ENCODE measurements around the gene DCAF12.

DCAF12 gene

GRCh38 chr9:34125681-34126206, 754 bp downstream of the DCAF12 start:
- DNase-seq (ENCODE audit: low read depth in 2 of 2): no peak

GRCh38 chr9:34124926-34125325, 1.6 kb downstream of the DCAF12 start:
- DNase-seq (ENCODE audit: low read depth in 2 of 2): no peak

DNA sequence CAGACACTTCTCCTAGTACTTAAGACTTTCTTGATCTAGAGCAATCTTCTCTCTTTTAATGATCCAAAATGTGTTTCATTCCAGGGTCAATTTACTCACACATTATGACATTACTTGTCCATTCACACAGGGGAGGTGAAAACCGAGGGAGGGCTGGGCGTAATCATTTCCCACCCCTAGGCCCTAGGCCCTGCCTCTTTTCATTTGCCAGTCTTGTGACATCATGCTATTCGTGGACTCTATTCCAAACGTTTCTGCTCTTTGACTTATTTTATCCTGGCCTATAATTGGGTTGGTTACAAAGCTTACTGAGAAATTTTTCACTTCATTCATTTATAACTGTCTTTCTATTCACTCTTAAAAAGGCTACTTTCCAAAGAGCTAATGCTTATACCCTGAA, 2.4 kb downstream of the DCAF12 start:
- DNase-seq (ENCODE audit: low read depth in 2 of 2): no peak

GRCh38 chr9:34123682-34124081, 2.8 kb downstream of the DCAF12 start:
- no peak for DNase-seq (ENCODE audit: low read depth in 2 of 2)

GRCh38 chr9:34121996-34122395, 4.5 kb downstream of the DCAF12 start:
- no peak for DNase-seq (ENCODE audit: low read depth in 2 of 2)

GRCh38 chr9:34119713-34120112, 6.8 kb downstream of the DCAF12 start:
- DNase-seq (ENCODE audit: low read depth in 2 of 2): no peak

- DNase-seq (ENCODE audit: low read depth in 2 of 2): no peak
Observed at GRCh38 chr9:34114436-34114835, 12.1 kb downstream of the DCAF12 start.

- DNase-seq (ENCODE audit: low read depth in 2 of 2): no peak
Observed at GRCh38 chr9:34106110-34106509, 20.4 kb downstream of the DCAF12 start.

DNA sequence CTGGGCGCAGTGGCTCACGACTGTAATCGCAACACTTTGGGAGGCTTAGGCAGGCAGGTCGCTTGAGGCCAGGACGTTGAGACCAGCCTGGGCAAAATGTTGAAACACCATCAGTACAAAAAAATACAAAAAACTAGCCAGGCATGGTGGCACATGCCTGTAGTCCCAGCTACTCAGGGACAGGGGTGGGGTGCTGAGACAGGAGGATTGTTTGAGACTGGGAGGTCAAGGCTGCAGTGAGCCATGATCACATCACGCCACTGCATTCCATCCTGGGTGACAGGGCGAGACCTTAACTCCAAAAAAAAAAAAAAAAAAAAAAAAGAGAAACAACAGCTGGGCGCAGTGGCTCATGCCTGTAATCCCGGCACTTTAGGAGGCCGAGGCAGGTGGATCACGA, 23.7 kb downstream of the DCAF12 start:
- DNase-seq (ENCODE audit: low read depth in 2 of 2): no peak

GRCh38 chr9:34098307-34098706, 28.2 kb downstream of the DCAF12 start:
- DNase-seq (ENCODE audit: low read depth in 2 of 2): no peak

DNA sequence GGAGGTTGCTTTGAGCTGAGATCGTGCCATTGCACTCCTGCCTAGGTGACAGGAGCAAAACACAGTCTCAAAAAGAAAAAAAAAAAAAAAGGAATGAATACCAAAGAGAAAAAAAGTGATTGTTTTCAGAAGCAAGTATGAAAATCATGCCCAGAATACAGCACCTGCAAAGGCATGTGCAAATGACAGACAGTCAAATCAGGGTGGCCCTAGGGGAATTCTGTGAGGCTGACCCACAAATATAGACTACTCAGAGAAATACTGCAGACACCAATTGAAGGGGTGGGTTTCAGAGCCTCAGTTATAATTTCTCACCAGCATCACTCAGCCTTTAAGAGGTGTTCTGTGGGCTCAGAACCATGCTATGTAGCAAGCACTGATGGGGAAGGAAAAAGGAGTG, 28.6 kb downstream of the DCAF12 start:
- no peak for DNase-seq (ENCODE audit: low read depth in 2 of 2)

DNA sequence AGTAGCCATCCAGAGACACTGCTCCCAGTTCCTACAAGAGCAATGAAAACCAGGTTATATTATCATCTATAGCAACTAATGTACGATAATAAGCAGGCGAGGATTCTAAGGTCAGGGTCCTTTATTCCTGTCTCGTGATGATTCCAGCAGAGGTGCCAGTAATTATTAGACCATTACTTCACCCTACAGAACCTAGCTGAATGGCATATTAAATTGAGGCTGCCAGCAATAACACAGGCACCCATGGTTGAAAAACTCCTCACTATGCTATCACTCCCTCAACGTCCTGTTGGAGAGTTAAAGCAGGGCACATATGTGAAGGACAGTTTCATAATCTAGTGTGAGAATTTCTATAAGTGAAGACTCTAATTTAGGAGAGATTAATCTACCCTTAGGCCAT, 29.7 kb downstream of the DCAF12 start:
- no peak for DNase-seq (ENCODE audit: low read depth in 2 of 2)

GRCh38 chr9:34093578-34093977, 32.9 kb downstream of the DCAF12 start:
- no peak for DNase-seq (ENCODE audit: low read depth in 2 of 2)

DNA sequence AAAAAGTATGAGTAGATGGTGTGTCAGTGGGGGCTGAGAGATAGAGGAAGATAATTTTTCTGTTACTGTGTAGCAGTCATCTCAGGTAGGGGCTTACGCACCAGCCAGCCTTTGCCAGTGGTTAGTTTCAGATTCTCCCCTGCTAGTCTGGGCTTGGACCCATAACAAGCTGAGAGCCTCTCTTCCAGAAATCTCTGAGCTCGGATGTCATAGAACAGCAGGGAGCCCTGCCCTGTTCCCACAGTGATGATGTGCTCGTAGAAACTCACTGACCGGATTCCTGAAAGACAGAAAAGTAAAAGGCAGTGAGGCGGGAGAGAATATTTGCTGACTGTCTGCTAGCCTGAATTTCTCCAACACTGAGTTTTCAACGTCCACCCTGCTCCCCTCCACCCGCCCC, 37.2 kb downstream of the DCAF12 start:
- DNase-seq (ENCODE audit: low read depth in 2 of 2): no peak

- DNase-seq (ENCODE audit: low read depth in 2 of 2): no peak
Observed at GRCh38 chr9:34087370-34087769, 39.1 kb downstream of the DCAF12 start.

DNA sequence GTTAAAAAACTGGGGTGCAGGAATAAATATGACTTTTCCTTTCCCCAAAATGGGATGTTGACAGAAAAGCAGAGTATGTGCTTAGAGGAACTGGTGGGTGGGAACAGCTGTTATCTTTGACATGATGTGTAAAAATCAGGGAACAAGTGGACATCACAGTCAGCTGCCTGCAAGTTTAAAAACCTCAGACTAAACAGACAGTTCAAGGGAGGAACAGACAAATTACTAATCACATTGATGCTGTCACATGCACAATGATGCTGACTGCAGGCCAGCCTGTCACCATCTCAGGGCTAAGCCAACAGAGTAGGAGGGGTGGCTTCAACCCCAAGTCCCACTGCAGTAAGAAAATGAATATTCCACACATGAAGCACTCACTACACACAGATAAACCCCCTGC, 39.6 kb downstream of the DCAF12 start:
- DNase-seq (ENCODE audit: low read depth in 2 of 2): no peak

DNA sequence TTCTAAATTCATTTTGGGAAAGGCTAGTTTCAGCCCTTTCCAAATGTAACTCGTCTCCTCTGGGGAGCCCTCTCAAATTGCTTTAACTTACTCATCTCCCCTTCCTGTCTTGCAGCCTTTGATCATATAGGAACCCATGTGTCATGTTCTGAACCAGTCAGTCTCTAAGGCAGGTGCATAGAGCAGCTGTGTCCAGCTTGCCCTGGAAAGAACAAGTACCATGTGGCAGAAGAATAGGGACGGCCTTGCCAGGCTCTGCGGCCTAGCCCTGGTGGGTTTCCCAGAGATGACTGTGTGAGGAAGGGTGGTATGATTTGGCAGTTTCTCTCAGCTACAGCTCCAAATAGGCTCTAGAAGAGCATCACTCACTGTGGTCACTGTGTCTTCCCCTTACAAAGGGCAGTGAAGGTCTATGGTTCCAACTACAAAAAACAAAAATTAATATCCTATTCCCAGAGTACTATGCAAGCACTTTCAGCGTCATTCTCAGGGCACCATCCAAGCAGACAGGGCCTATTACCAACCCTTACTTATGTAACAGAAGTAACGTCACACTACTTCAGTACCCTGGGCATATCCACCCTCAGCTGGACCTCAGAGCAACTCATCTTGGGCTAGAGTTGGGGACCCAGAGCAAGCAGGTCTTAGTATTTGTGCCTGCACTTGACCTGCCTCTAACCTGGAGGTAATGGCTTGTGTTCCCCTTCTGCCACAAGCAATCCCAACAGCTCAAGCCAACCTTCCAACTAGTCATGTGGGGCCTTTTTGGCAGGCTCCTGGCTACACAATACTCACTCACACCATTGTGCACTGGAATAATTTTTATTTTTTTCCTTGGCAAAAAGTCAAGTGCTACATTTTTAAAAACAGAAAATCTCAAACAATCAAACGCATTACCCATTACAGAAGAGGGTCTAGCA, 40.7 kb downstream of the DCAF12 start:
- DNase-seq (ENCODE audit: low read depth in 2 of 2): no peak

GRCh38 chr9:34084562-34084961, 41.9 kb downstream of the DCAF12 start:
- no peak for DNase-seq (ENCODE audit: low read depth in 2 of 2)

DNA sequence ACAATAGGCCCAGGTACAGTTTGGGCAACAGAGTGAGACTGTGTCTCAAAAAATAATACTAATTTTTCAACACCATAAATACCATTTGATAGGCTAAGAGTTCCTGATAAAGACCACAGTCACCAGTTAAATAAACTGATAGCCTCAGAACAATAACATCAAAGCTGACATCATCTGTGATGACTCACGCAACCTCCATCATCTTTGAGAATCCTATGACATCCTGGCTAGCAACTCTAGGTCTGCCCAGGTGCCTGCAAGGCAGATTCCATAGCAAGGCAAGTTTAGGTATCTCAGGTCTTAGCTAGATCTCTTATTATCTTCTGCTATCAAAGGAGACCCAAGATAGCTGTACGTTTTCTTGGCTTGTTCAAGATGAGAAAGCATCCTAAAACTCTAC, 47.3 kb downstream of the DCAF12 start:
- DNase-seq (ENCODE audit: low read depth in 2 of 2): no peak

DNA sequence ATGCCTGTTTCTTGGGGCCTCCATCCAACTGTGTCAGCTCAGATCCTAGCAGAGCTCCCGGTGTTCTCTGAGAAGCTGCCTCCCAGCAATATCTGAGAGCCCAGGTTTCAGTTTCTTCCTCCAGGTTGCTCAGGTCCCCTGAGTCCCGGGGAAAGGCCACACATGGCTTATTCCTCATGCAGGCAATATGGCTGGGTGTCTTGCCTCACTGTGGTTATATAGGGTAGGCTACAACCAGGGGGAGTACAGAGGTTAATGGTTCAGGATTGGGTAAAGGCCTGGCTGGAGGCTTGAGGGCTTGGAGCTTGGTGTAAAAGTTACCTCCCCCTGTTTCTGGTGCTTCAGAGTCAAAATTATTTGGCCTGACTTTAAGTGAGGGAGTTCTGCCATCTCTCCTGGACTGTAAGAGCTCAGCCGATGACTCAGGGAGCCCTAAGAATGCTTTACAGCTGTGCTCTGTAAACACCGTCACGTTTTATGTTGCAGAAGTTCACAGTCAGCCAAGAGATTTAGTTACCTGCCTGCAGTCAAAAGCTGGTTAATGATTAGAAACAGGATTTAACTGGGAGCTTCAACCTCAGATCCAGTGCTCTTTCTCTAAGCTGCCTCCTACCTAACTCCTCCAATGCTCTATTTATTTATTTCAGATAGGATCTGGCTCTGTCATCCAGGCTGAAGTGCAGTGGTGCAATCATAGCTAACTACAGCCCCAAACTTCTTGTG, 53.5 kb downstream of the DCAF12 start:
- DNase-seq (ENCODE audit: low read depth in 2 of 2): no peak

DNA sequence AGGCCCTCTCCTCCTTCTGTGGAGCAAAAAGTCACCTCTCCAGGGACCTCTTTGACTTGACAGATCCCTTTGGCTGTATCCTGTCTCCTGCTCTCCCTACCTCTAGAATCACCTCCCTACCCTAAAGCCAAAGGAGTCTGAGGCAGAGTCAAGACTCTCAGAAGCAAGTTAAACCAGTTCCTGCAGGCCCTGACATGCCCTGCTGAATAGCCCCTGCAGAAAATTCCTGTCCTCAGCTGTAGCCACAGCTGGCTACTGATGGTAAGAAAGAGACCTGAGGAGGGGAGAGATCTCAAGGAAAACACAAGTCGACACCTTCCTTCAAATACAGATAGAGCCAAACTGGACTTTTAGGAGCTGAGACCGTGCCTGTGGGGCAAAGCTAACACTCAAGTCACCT, 54.1 kb downstream of the DCAF12 start:
- DNase-seq (ENCODE audit: low read depth in 2 of 2): no peak

DNA sequence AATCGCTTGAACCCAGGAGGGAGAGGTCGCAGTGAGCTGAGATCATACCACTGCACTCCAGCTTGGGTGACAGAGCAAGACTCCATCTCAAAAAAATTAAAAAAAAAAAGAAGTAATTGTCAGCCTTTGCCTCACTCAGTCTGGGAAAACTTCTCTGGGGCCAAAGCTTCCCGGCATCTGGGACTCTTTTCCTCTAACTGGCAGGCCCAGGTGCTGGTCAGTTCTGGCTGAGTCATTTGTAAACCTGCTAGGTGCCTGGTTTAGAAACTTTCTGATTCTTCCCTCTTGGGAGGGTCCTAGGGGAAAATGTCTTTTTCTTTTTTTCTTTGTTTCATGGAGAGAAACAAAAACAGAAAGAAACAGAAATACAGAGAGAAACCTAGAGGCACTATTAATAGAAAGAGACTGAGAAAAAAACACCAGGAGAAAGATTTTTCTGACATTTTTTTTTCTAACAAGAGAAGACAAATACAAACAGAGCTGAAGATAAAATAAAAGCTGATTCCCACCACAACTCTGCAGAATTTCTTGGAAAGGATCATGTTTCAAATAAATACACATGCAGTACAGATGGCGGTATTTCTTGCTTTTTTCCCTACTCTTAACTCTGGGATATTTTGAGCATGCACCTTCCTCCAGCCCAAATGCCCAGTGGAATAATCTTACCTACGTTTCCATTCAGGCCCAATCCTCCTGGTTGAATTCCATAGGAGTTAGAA, 55.7 kb downstream of the DCAF12 start:
- DNase-seq (ENCODE audit: low read depth in 2 of 2): no peak

Measured in stimulated activated CD4-positive, alpha-beta T cell treated with anti-CD3 and anti-CD28 coated beads, Interleukin-12 subunit alpha, Interleukin-12 subunit beta, amount 100 ng/mL, for 24 hours (primary cell).